ENCODE data around the gene UNC13B. TPM values are rescaled to one million over a fixed set of nuclear protein-coding genes. Genes with fewer than 3 reads are reported as not detected.
A peak's percentile ranks its signal among the peaks of the same experiment; 100 is the strongest.

The UNC13B gene
- total and polyA plus RNA-seq, 9 of the 15 experiments (the other 6 are each of a cell fraction or from before 2014, with no cell fraction given): 2.4 to 11.5 (median 8.6) TPM

- TF ChIP-seq HDAC6 (IDR thresholded peaks at IDR 0.05; ENCODE audit: low read depth, low read length) (no peak), PCBP2 (IDR thresholded peaks at IDR 0.05; ENCODE audit: low read depth, low read length, poor library complexity, severe bottlenecking) (no peak), DPF2 (IDR thresholded peaks at IDR 0.05) (0 out of 2 replicates have a peak, but pooled peaks have one; percentile 17), NFIC (IDR thresholded peaks at IDR 0.05) (no peak; the same call in 1 of the 2 replicates), SETDB1 (IDR thresholded peaks at IDR 0.05; ENCODE audit: low read length) (no peak), ARID1B (IDR thresholded peaks at IDR 0.05) (peak; percentile 45; the same call in 1 of the 2 replicates), E2F1 (CRISPR knock-in tag; IDR thresholded peaks at IDR 0.05) (no peak), YBX1 (IDR thresholded peaks at IDR 0.05) (no peak), TRIM24 (IDR thresholded peaks at IDR 0.05) (no peak), RCOR1 (IDR thresholded peaks at IDR 0.05; ENCODE audit: borderline replicate concordance in 1 of 2, low read depth in 2 of 2, low read length in 2 of 2) (peak in 1 of 2 experiments; percentile 50; a peak in 2 of 4 replicates), POLR2H (tag; IDR thresholded peaks at IDR 0.05; ENCODE audit: low read depth) (no peak), ZNF324 (CRISPR knock-in tag; IDR thresholded peaks at IDR 0.05) (no peak), MITF (IDR thresholded peaks at IDR 0.05) (no peak), HNRNPUL1 (IDR thresholded peaks at IDR 0.05; ENCODE audit: low read length) (no peak), PKNOX1 (IDR thresholded peaks at IDR 0.05) (0 out of 2 replicates have a peak, but pooled peaks have one; percentile 24), GATAD2B (IDR thresholded peaks at IDR 0.05; ENCODE audit: borderline replicate concordance) (no peak), ZNF282 (CRISPR knock-in tag; IDR thresholded peaks at IDR 0.05) (no peak)
Observed at GRCh38 chr9:35311891-35312639, 150.3 kb downstream of the UNC13B start (continued).
